ENCODE results near the gene KCP.

KCP gene

GRCh38 chr7:128909625-128910568 is 612 bp downstream of the KCP start:
- no peak for FAIRE-seq
- DNase-seq (ENCODE audit: insufficient read length), result no peak
- no peak for TF ChIP-seq TAF1 (IDR thresholded peaks at IDR 0.05; ENCODE audit: borderline replicate concordance, low read depth, low read length)
- no peak for TF ChIP-seq POLR2AphosphoS5 (IDR thresholded peaks at IDR 0.05; ENCODE audit: low read depth, low read length)
- TF ChIP-seq POLR2A (IDR thresholded peaks at IDR 0.05; ENCODE audit: low read depth, low read length), result no peak

GRCh38 chr7:128908750-128909624 is 1.5 kb downstream of the KCP start:
- TF ChIP-seq TAF1 (IDR thresholded peaks at IDR 0.05; ENCODE audit: borderline replicate concordance, low read depth, low read length), result no peak
- no peak for TF ChIP-seq POLR2AphosphoS5 (IDR thresholded peaks at IDR 0.05; ENCODE audit: low read depth, low read length)
- no peak for TF ChIP-seq POLR2A (IDR thresholded peaks at IDR 0.05; ENCODE audit: low read depth, low read length)
- FAIRE-seq (no peak), DNase-seq (ENCODE audit: insufficient read length) (no peak)

DNA sequence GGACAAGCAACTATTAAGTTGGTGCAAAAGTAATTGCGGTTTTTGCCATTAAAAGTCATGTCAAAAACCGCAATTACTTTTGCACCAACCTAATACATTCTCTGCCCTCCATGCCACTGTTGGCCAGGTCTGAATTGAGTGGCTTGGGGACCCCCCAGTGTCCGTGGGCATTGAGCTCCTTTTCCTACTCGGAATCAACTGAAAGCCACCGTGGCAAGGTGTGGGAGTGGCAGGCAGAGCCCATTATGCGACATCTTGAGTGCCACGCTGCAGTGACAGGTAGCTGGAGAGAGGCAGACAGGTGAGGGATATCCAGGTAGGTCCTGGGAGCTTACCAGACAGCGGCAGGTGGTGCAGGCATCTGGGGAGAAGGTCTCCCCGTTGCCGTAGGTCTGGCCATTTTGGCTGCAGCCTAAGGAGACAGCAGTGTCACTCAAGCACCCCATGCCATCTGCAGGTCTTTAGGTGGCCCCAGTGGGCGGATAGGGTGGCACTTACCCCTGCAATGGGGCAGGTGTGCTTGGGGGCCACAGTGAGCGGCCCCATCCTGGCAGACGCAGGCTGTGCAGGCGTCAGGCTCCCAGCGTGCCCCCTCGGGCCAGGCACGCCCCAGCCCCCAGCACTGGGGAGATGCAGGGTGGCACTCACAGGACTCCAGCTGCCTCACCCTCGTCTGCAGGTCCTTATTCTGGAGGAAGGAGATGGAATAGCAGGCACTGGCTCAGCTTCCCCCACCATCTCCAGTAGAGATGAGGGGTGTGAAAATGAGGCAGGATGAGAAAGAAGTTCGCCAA is 3.5 kb downstream of the KCP start:
- TF ChIP-seq TAF1 (IDR thresholded peaks at IDR 0.05; ENCODE audit: borderline replicate concordance, low read depth, low read length), result no peak
- TF ChIP-seq POLR2A (IDR thresholded peaks at IDR 0.05; ENCODE audit: low read depth, low read length), result no peak
- no peak for TF ChIP-seq POLR2AphosphoS5 (IDR thresholded peaks at IDR 0.05; ENCODE audit: low read depth, low read length)
- FAIRE-seq (no peak), DNase-seq (ENCODE audit: insufficient read length) (no peak)

GRCh38 chr7:128906001-128906765 is 4.3 kb downstream of the KCP start:
- TF ChIP-seq POLR2A (IDR thresholded peaks at IDR 0.05; ENCODE audit: low read depth, low read length), result no peak
- TF ChIP-seq POLR2AphosphoS5 (IDR thresholded peaks at IDR 0.05; ENCODE audit: low read depth, low read length), result no peak
- TF ChIP-seq TAF1 (IDR thresholded peaks at IDR 0.05; ENCODE audit: borderline replicate concordance, low read depth, low read length), result no peak

GRCh38 chr7:128904381-128905197 is 5.9 kb downstream of the KCP start:
- FAIRE-seq (no peak), DNase-seq (ENCODE audit: insufficient read length) (no peak)
- TF ChIP-seq POLR2AphosphoS5 (IDR thresholded peaks at IDR 0.05; ENCODE audit: low read depth, low read length) (no peak), TAF1 (IDR thresholded peaks at IDR 0.05; ENCODE audit: borderline replicate concordance, low read depth, low read length) (no peak), POLR2A (IDR thresholded peaks at IDR 0.05; ENCODE audit: low read depth, low read length) (no peak)

More at GRCh38 chr7:128906001-128906765, 4.3 kb downstream of the KCP start:
- DNase-seq (ENCODE audit: insufficient read length), result no peak
- FAIRE-seq, result no peak

GRCh38 chr7:128903621-128904361 is 6.7 kb downstream of the KCP start:
- DNase-seq (ENCODE audit: insufficient read length) (no peak), FAIRE-seq (no peak)
- TF ChIP-seq TAF1 (IDR thresholded peaks at IDR 0.05; ENCODE audit: borderline replicate concordance, low read depth, low read length) (no peak), POLR2A (IDR thresholded peaks at IDR 0.05; ENCODE audit: low read depth, low read length) (no peak), POLR2AphosphoS5 (IDR thresholded peaks at IDR 0.05; ENCODE audit: low read depth, low read length) (no peak)

- FAIRE-seq, result no peak
- no peak for DNase-seq (ENCODE audit: insufficient read length)
- no peak for TF ChIP-seq POLR2AphosphoS5 (IDR thresholded peaks at IDR 0.05; ENCODE audit: low read depth, low read length)
- TF ChIP-seq POLR2A (IDR thresholded peaks at IDR 0.05; ENCODE audit: low read depth, low read length), result no peak
- TF ChIP-seq TAF1 (IDR thresholded peaks at IDR 0.05; ENCODE audit: borderline replicate concordance, low read depth, low read length), result no peak
Measured at GRCh38 chr7:128902761-128903585, 7.5 kb downstream of the KCP start.

DNA sequence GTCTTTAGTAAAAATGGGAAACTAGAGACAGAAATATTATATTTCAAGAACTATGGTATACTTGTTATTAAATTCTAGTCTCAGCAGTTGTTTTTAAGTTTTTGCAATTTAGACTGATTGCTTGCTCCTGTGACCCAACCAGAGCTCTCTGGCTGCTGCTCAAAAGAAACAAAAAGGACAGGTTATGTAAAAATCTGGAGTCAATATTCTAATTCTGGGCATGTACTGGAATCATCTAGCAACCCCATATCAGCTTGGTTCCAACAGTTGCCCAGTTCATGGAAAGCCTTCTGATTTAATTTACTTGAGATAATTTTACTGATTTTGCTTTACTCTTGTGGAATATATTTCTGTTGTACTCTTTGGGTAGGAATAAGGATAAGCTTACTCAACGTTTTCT is 10.3 kb downstream of the KCP start:
- TF ChIP-seq TAF1 (IDR thresholded peaks at IDR 0.05; ENCODE audit: borderline replicate concordance, low read depth, low read length), result no peak
- TF ChIP-seq POLR2AphosphoS5 (IDR thresholded peaks at IDR 0.05; ENCODE audit: low read depth, low read length), result no peak
- TF ChIP-seq POLR2A (IDR thresholded peaks at IDR 0.05; ENCODE audit: low read depth, low read length), result no peak
- DNase-seq (ENCODE audit: insufficient read length) (no peak), FAIRE-seq (no peak)

Data from GM12892 (cell line).